Osteoblast (primary cell): ENCODE data around the gene PDE4B. TPM values are rescaled to one million over a fixed set of nuclear protein-coding genes. Genes with fewer than 3 reads are reported as not detected.

ENCODE experiments used
- DNase-seq: peaks from one replicate; pipeline ENCODE4 v3.0.0; 2011; ENCODE audit warnings: low spot score, mixed read lengths; ENCODE audit not compliant: insufficient read length; ENCODE audit errors: missing footprints
- H2AFZ ChIP-seq: 2 replicates; pipeline ENCODE4 v1.6.0; 2011; ENCODE audit warnings: mild to moderate bottlenecking, low read length
- H3K27ac ChIP-seq: 2 replicates; pipeline ENCODE4 v1.5.1; 2011; ENCODE audit warnings: mild to moderate bottlenecking, low read depth, low read length, moderate library complexity
- H3K27me3 ChIP-seq: 2 replicates; pipeline ENCODE4 v1.6.0; 2012; ENCODE audit warnings: mild to moderate bottlenecking, control low read depth, inconsistent platforms, low read length, moderate library complexity; ENCODE audit not compliant: insufficient read depth
- H3K36me3 ChIP-seq: 2 replicates; pipeline ENCODE4 v1.5.1; 2011; ENCODE audit warnings: mild to moderate bottlenecking, low read length, control low read depth, moderate library complexity; ENCODE audit not compliant: insufficient read depth
- H3K4me1 ChIP-seq: 2 replicates; pipeline ENCODE4 v1.5.1; 2011; ENCODE audit warnings: mild to moderate bottlenecking, low read length, control low read depth, moderate library complexity; ENCODE audit not compliant: insufficient read depth
- H3K4me2 ChIP-seq: 2 replicates; pipeline ENCODE4 v1.6.0; 2011; ENCODE audit warnings: mild to moderate bottlenecking, low read length; ENCODE audit not compliant: insufficient read depth
- H3K4me3 ChIP-seq: fragments of 200-600 bp; sonication (generic); 3 replicates; pipeline ENCODE4 v1.5.1; 2012; ENCODE audit warnings: mild to moderate bottlenecking, low read length, inconsistent platforms; ENCODE audit not compliant: insufficient read depth
- H3K79me2 ChIP-seq: 2 replicates; pipeline ENCODE4 v1.6.0; 2012; ENCODE audit warnings: mild to moderate bottlenecking, low read length, control low read depth, inconsistent platforms; ENCODE audit not compliant: insufficient read depth
- H3K9me3 ChIP-seq: 2 replicates; pipeline ENCODE4 v1.5.1; 2011; ENCODE audit warnings: low read depth, low read length, control low read depth
- H4K20me1 ChIP-seq: 2 replicates; pipeline ENCODE4 v1.6.0; 2012; ENCODE audit warnings: mild to moderate bottlenecking, low read length, control low read depth; ENCODE audit not compliant: insufficient read depth
- total RNA-seq: library from RNA; depleted of rRNA; stranded (reverse); fragments of >200 nt; gene quantifications from 2 replicates; pipeline ENCODE4 v1.2.3, GENCODE V29; 2012
- TF ChIP-seq, protein P1 (sequence below): IDR thresholded peaks from 2 replicates; pipeline ENCODE4 v1.5.1; 2011; ENCODE audit warnings: mild to moderate bottlenecking, low read depth, low read length, moderate library complexity; ENCODE audit errors: extremely low read depth

Gene PDE4B
- total RNA-seq, 1 donor = 21.4 TPM

DNA sequence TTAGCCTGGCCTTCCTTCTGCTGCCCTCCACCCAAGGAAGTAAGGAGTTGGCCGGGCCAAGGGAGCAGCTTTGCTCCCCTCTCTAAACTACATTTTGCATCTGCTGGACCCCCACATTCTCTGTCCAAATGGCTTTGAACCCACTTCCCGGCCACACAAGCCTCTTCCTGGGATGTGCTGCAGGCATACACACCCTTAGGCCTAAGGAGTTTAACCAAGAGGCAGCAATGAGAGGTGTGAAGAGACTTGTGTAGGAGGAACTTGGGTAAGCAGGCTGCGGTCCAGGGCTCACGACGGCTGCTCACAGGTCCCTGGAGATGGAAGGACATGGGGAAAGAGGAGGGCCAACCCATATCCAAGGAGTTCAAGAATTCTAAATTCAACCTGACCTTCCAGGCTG lies 544.6 kb downstream of the PDE4B start:
- Histone ChIP-seq H3K36me3 (no peaks in the 10 kb centered on the region), H3K79me2 (peaks cover 75% of the 10 kb centered on the region), H3K4me2 (no peak overlapping the region), H3K27me3 (no peaks in the 10 kb centered on the region), H3K27ac (no peak overlapping the region), H3K4me1 (peaks cover 33% of the 10 kb centered on the region), H3K9me3 (no peaks in the 10 kb centered on the region), H3K4me3 (no peak overlapping the region), H4K20me1 (no peaks in the 10 kb centered on the region), H2AFZ (no peak overlapping the region)
- TF ChIP-seq, protein P1, sequence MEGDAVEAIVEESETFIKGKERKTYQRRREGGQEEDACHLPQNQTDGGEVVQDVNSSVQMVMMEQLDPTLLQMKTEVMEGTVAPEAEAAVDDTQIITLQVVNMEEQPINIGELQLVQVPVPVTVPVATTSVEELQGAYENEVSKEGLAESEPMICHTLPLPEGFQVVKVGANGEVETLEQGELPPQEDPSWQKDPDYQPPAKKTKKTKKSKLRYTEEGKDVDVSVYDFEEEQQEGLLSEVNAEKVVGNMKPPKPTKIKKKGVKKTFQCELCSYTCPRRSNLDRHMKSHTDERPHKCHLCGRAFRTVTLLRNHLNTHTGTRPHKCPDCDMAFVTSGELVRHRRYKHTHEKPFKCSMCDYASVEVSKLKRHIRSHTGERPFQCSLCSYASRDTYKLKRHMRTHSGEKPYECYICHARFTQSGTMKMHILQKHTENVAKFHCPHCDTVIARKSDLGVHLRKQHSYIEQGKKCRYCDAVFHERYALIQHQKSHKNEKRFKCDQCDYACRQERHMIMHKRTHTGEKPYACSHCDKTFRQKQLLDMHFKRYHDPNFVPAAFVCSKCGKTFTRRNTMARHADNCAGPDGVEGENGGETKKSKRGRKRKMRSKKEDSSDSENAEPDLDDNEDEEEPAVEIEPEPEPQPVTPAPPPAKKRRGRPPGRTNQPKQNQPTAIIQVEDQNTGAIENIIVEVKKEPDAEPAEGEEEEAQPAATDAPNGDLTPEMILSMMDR = no peak
- no peak for DNase-seq

DNA sequence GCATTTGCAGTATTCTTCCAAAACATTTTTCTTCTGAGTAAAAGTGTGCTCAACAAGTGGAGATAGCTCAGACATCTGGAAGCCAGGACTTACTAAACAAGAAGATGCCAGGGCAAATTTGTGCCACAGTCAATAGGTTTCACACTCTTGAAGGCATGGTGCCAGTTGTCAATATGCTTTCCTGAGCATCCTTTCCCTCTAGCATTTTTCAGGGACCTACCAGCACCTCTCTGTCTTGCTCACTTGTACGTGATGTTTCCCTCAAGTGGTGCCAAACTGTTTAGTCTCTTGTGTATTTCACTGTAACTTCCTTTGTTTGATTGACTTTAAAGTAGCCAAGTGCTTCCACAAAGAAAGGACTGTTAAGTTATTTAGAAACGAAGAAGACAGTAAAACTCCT lies 547.2 kb downstream of the PDE4B start:
- H3K27me3 ChIP-seq = no peaks in the 10 kb centered on the region
- H3K27ac ChIP-seq = no peak overlapping the region
- H3K79me2 ChIP-seq = peaks cover 72% of the 10 kb centered on the region
- DNase-seq = no peak
- peaks cover 25% of the 10 kb centered on the region for H3K4me1 ChIP-seq
- H3K36me3 ChIP-seq = no peaks in the 10 kb centered on the region
- H4K20me1 ChIP-seq = no peaks in the 10 kb centered on the region
- TF ChIP-seq, protein P1 = no peak
- H3K4me2 ChIP-seq = peak overlapping the region; percentile 20
- H3K4me3 ChIP-seq = no peak overlapping the region
- H2AFZ ChIP-seq = peak overlapping the region; percentile 28
- H3K9me3 ChIP-seq = no peaks in the 10 kb centered on the region

DNA sequence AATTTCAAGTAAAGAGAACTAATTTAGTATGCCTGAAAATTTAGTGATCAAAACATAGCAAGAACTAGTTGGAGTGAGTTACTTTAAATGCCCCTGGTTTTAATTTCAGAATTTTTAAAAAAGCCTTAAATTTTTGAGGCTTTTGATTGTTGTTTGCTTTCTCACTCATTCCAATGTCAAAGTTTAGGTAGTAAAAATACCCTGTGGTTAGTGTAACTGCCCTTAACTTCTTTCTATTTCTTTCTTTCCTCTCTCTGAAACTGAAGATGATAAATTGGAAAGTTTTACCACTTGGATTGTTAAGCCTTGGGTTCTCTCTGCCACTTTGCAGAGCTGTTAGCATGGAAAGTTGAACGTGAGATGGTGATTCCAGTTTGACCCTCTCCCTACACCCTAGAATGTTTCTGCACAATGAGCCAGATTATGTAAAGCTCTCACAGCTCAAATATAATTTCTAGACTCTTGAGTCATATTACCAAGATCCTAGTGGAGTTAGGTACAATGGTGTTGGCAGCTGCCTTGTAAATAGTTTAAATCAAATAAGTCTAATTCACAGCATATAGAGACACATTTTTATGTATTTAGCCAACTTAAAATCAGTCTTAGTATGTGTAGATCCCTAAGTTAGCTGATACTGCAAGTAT lies 548.9 kb downstream of the PDE4B start:
- Histone ChIP-seq H3K9me3 (no peaks in the 10 kb centered on the region), H3K36me3 (no peaks in the 10 kb centered on the region), H3K27me3 (no peaks in the 10 kb centered on the region), H4K20me1 (no peaks in the 10 kb centered on the region), H3K4me3 (no peak overlapping the region), H3K4me2 (peak overlapping the region; percentile 44), H3K27ac (peak overlapping the region; percentile 3), H2AFZ (no peak overlapping the region), H3K4me1 (peaks cover 26% of the 10 kb centered on the region), H3K79me2 (peaks cover 72% of the 10 kb centered on the region)
- DNase-seq = peak; percentile 48
- TF ChIP-seq, protein P1 = no peak

DNA sequence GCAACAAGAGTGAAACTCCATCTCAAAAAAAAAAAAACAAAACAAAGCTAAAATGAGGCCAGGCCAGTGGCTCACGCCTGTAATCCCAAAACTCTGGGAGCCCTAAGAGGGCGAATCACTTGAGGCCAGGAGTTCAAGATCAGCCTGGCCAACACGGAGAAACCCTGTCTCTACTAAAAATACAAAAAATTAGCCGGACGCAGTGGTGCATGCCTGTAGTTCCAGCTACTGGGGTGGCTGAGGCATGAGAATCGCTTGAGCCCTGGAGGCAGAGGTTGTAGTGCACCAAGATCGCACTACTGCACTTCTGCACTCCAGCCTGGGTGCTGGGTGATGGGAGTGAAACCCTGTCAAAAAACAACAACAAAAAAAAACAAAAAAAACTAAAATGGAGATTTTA lies 550.0 kb downstream of the PDE4B start:
- H4K20me1 ChIP-seq = no peaks in the 10 kb centered on the region
- no peaks in the 10 kb centered on the region for H3K36me3 ChIP-seq
- H3K9me3 ChIP-seq = no peaks in the 10 kb centered on the region
- H3K4me1 ChIP-seq = peaks cover 26% of the 10 kb centered on the region
- TF ChIP-seq, protein P1 = no peak
- no peak overlapping the region for H3K27ac ChIP-seq
- no peaks in the 10 kb centered on the region for H3K27me3 ChIP-seq
- no peak overlapping the region for H3K4me3 ChIP-seq
- DNase-seq = no peak
- no peak overlapping the region for H3K4me2 ChIP-seq
- peaks cover 69% of the 10 kb centered on the region for H3K79me2 ChIP-seq
- no peak overlapping the region for H2AFZ ChIP-seq
